IMR-90 (cell line): Measurements from ENCODE around the gene FOXF1.

Experiments
- CEBPB ChIP-seq: IDR thresholded peaks from 2 replicates; pipeline ENCODE4 v1.6.1; 2012; ENCODE audit warnings: low read depth, low read length, improper control_type of control experiment
- CHD1 ChIP-seq: IDR thresholded peaks from 2 replicates; pipeline ENCODE4 v1.6.1; 2012; ENCODE audit warnings: low read depth, low read length, improper control_type of control experiment
- CTCF ChIP-seq: conservative IDR thresholded peaks from 2 replicates; pipeline ENCODE4 v1.5.1; 2012; ENCODE audit warnings: mild to moderate bottlenecking, low read depth, low read length, improper control_type of control experiment
- ELK1 ChIP-seq: fragments of 150-350 bp; IDR thresholded peaks from 2 replicates; pipeline ENCODE4 v1.6.1; 2016; ENCODE audit warnings: low read depth, mild to moderate bottlenecking, low read length, moderate library complexity, borderline replicate concordance
- MAFK ChIP-seq: IDR thresholded peaks from 2 replicates; pipeline ENCODE4 v1.6.1; 2012; ENCODE audit warnings: low read depth, low read length, improper control_type of control experiment
- MAZ ChIP-seq: IDR thresholded peaks from 2 replicates; pipeline ENCODE4 v1.6.1; 2012; ENCODE audit warnings: low read depth, mild to moderate bottlenecking, low read length, improper control_type of control experiment, moderate library complexity, borderline replicate concordance
- MXI1 ChIP-seq: IDR thresholded peaks from 2 replicates; pipeline ENCODE4 v1.6.1; 2012; ENCODE audit warnings: low read depth, mild to moderate bottlenecking, low read length, moderate library complexity, borderline replicate concordance
- NFE2L2 ChIP-seq: fragments of 150-350 bp; IDR thresholded peaks from 2 replicates; pipeline ENCODE4 v1.6.1; 2016; ENCODE audit warnings: low read depth, mild to moderate bottlenecking, low read length
- POLR2A ChIP-seq: IDR thresholded peaks from 2 replicates; pipeline ENCODE4 v1.6.1; 2012; ENCODE audit warnings: mild to moderate bottlenecking, low read depth, low read length
- RAD21 ChIP-seq: IDR thresholded peaks from 2 replicates; pipeline ENCODE4 v1.6.1; 2012; ENCODE audit warnings: low read length, improper control_type of control experiment
- RCOR1 ChIP-seq: IDR thresholded peaks from 2 replicates; pipeline ENCODE4 v1.6.1; 2012; ENCODE audit warnings: mild to moderate bottlenecking, low read length, improper control_type of control experiment; ENCODE audit not compliant: insufficient replicate concordance
- RFX5 ChIP-seq: IDR thresholded peaks from 2 replicates; pipeline ENCODE4 v1.8.0; 2012; ENCODE audit warnings: low read depth, mild to moderate bottlenecking, low read length, moderate library complexity
- SMC3 ChIP-seq: fragments of 150-350 bp; IDR thresholded peaks from 2 replicates; pipeline ENCODE4 v1.6.1; 2016; ENCODE audit warnings: low read depth, mild to moderate bottlenecking, antibody characterized with exemption, low read length, moderate library complexity
- USF2 ChIP-seq: fragments of 150-350 bp; IDR thresholded peaks from 2 replicates; pipeline ENCODE4 v1.6.1; 2017; ENCODE audit warnings: mild to moderate bottlenecking, antibody characterized with exemption, low read length, low read depth

GRCh38 chr16:86479419-86479818, 30.9 kb upstream of the FOXF1 start:
- no peak for TF ChIP-seq CTCF
- TF ChIP-seq NFE2L2, result no peak
- no peak for TF ChIP-seq ELK1
- no peak for TF ChIP-seq RCOR1
- no peak for TF ChIP-seq CEBPB
- no peak for TF ChIP-seq USF2
- no peak for TF ChIP-seq POLR2A
- no peak for TF ChIP-seq SMC3
- TF ChIP-seq RAD21, result no peak
- no peak for TF ChIP-seq MAFK
- TF ChIP-seq CHD1, result no peak
- TF ChIP-seq RFX5, result no peak
- TF ChIP-seq MAZ, result no peak
- TF ChIP-seq MXI1, result no peak
